B cell (primary cell): ENCODE measurements around the gene ANKRD66. TPM values are rescaled to one million over a fixed set of nuclear protein-coding genes. Genes with fewer than 3 reads are reported as not detected.
"Not testable (repeated sequence)": the region's sequence is repeated elsewhere in the genome, so short reads cannot be mapped to it uniquely, and the experiment has no call there.

Experiments
- ATAC-seq: fragments of 200-7000 bp; cut with Tn5 transposase; one replicate; pipeline ENCODE4 v1.10.0; 2021; ENCODE audit warnings: low read depth, mild to moderate bottlenecking, moderate number of reproducible peaks, moderate library complexity
- CTCF ChIA-PET: fragments of 350-600 bp; sonication (Branson Sonifier 250); formaldehyde crosslinking; loops from one replicate; lab custom pipeline; 2021; ENCODE audit warnings: antibody characterized with exemption, inconsistent platforms; lab: Charles Lee
- POLR2A ChIA-PET: fragments of 350-600 bp; sonication (Branson Sonifier 250); formaldehyde crosslinking; loops from one replicate; lab custom pipeline; 2021; ENCODE audit warnings: antibody characterized with exemption; lab: Charles Lee
- DNase-seq: peaks from one replicate; pipeline ENCODE4 v3.0.0; 2013
- H2AFZ ChIP-seq: 2 replicates; pipeline ENCODE4 v1.6.1; 2012; ENCODE audit warnings: mild to moderate bottlenecking, low read depth, low read length; ENCODE audit not compliant: insufficient read depth, poor library complexity, severe bottlenecking
- H3K27ac ChIP-seq, 2 donors: 1 replicate in 1 of 2; 2 replicates in 1 of 2; pipeline ENCODE4 v1.5.1; 2012 to 2013; ENCODE audit warnings: low read length in 2 of 2, mild to moderate bottlenecking in 2 of 2, moderate library complexity in 1 of 2
- H3K27me3 ChIP-seq, 4 experiments: fragments of 200-600 bp in 1 of 4; sonication (generic) in 1 of 4; replicated peaks in 1 of 4; 1 replicate in 2 of 4; 2 replicates in 2 of 4; pipeline versions ENCODE4 v1.6.1 to v1.7.0; 2013 to 2016; ENCODE audit warnings: low read length in 3 of 4, mild to moderate bottlenecking in 2 of 4, mixed read lengths in 1 of 4, moderate library complexity in 1 of 4; ENCODE audit not compliant: insufficient read depth in 4 of 4, control insufficient read depth in 3 of 4; ENCODE audit errors: control extremely low read depth in 1 of 4
- H3K36me3 ChIP-seq, 2 experiments: replicated peaks in 1 of 2; 1 replicate in 1 of 2; 2 replicates in 1 of 2; pipeline versions ENCODE4 v1.6.1 to v1.7.1; 2013; ENCODE audit warnings: low read length in 1 of 2; ENCODE audit not compliant: insufficient read depth in 2 of 2, control insufficient read depth in 1 of 2; ENCODE audit errors: control extremely low read depth in 1 of 2, extremely low read depth in 1 of 2
- H3K4me1 ChIP-seq, 2 donors: fragments of 200-600 bp in 1 of 2; sonication (generic) in 1 of 2; 1 replicate in 1 of 2; 2 replicates in 1 of 2; pipeline versions ENCODE4 v1.5.1 to v1.6.1; 2013 to 2017; ENCODE audit warnings: low read length in 2 of 2; ENCODE audit not compliant: control insufficient read depth in 2 of 2, insufficient read depth in 2 of 2
- H3K4me2 ChIP-seq: replicated peaks from 2 replicates; pipeline ENCODE3; 2012; ENCODE audit warnings: mild to moderate bottlenecking, low read depth, low read length; ENCODE audit not compliant: poor library complexity, severe bottlenecking
- H3K4me3 ChIP-seq, 5 experiments: fragments of 200-600 bp in 1 of 5; sonication (generic) in 1 of 5; 1 replicate in 3 of 5; 2 replicates in 2 of 5; pipeline versions ENCODE4 v1.5.1 to v1.7.0; 2011 to 2016; ENCODE audit warnings: low read length in 4 of 5, mild to moderate bottlenecking in 4 of 5, low read depth in 2 of 5, control low read depth in 1 of 5, moderate library complexity in 1 of 5; ENCODE audit not compliant: insufficient read depth in 1 of 5; ENCODE audit errors: control extremely low read depth in 1 of 5, extremely low read depth in 1 of 5
- H3K79me2 ChIP-seq: fragments of 200-600 bp; sonication (generic); one replicate; pipeline ENCODE4 v1.6.0; 2016; ENCODE audit warnings: low read length; ENCODE audit not compliant: control insufficient read depth, insufficient read depth
- H3K9ac ChIP-seq: fragments of 200-600 bp; sonication (generic); 2 replicates; pipeline ENCODE4 v1.6.1; 2017; ENCODE audit warnings: mild to moderate bottlenecking, low read length, moderate library complexity
- H3K9me3 ChIP-seq, 3 donors: one replicate each; pipeline versions ENCODE4 v1.6.1 to v1.7.1; 2013; ENCODE audit warnings: low read length in 2 of 3; ENCODE audit not compliant: control insufficient read depth in 2 of 3, insufficient read depth in 1 of 3; ENCODE audit errors: control extremely low read depth in 1 of 3
- H4K20me1 ChIP-seq: 2 replicates; pipeline ENCODE4 v1.6.0; 2012; ENCODE audit warnings: mild to moderate bottlenecking, low read length; ENCODE audit not compliant: insufficient read depth, control insufficient read depth, poor library complexity, severe bottlenecking
- H3K27ac Mint-ChIP-seq: one replicate; pipeline ENCODE4 v1.8.0; 2021; ENCODE audit warnings: mixed read lengths
- H3K27me3 Mint-ChIP-seq: one replicate; pipeline ENCODE4 v1.8.0; 2021; ENCODE audit warnings: mixed read lengths
- H3K4me1 Mint-ChIP-seq: one replicate; pipeline ENCODE4 v1.8.0; 2021; ENCODE audit warnings: mixed read lengths
- H3K4me3 Mint-ChIP-seq: one replicate; pipeline ENCODE4 v1.8.0; 2021; ENCODE audit warnings: mixed read lengths
- H3K9me3 Mint-ChIP-seq: one replicate; pipeline ENCODE4 v1.8.0; 2022; ENCODE audit warnings: mixed read lengths; ENCODE audit not compliant: insufficient read depth
- EZH2 ChIP-seq: IDR thresholded peaks from 2 replicates; pipeline ENCODE4 v1.6.1; 2012; ENCODE audit warnings: borderline replicate concordance, low read depth, mild to moderate bottlenecking, moderate library complexity, low read length; ENCODE audit not compliant: insufficient read depth, poor library complexity, severe bottlenecking
- WGBS: methylation state at CpG from one replicate; pipeline ENCODE4 v1.1.5; 2013; ENCODE audit warnings: missing lambda C conversion rate; ENCODE audit not compliant: insufficient coverage; 5-methylcytosine and 5-hydroxymethylcytosine counted together
- intact Hi-C: fragments of 100-400 bp; cut with micrococcal nuclease; formaldehyde crosslinking; loops from one replicate; pipeline ENCODE4 v1.10.0; 2022
- polyA plus RNA-seq: library from polyadenylated mRNA; depleted of rRNA; stranded (reverse); fragments of >200 nt; gene quantifications from 2 replicates; pipeline ENCODE4 v1.2.3, GENCODE V29; 2012
- total RNA-seq, 2 donors: library from RNA; stranded (reverse); fragments of 120-200 nt in 1 of 2; gene quantifications; 1 replicate in 1 of 2; 2 replicates in 1 of 2; pipeline versions ENCODE4 v1.2.3 to v1.2.4, GENCODE V29; 2013 to 2022
- TF ChIP-seq, protein P1 (sequence below): fragments of 200-600 bp; IDR thresholded peaks from one replicate; pipeline ENCODE4 v1.8.0; 2022; ENCODE audit warnings: antibody characterized with exemption, mild to moderate bottlenecking

Gene ANKRD66
- total and polyA plus RNA-seq, 2 donors (not counting 1 experiment from before 2014, with no cell fraction given) = not detected

DNA sequence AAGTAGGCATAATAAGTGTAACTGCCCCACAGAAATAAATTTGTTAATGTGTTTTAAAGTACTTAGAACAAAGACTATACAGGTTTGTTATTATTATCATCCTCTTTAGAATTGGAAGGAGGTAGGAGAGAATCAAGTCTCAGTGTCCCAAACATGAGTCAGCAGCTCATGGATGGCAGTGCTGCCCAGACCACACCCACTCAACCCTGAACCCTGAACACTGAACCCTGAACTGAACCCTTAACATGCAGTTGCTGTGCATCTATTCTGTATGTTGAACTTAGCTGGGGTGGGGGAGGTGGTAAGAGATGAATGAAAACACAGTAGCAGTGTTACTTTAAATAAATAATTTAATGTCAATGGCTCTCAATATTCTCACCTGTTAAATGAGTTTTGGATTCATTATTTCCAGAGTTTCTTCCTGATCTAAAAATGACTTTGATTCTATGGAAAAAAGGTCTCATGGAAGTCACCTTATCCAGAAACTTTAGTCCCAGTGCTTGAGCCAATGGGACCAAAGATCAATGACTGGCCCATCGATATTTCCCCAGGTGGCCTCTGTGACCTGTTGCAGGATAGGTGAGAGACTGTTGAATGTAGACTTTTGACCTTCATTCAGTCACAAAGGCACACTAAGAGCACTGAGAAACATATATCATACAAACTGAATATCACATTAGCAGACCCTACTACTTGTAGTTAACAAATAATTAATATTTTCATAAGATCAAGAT lies 3.1 kb upstream of the ANKRD66 start:
- intact Hi-C loops = no loop called here
- H3K4me3 ChIP-seq = no peak overlapping the region
- ChIA-PET POLR2A (no interaction called here), CTCF (no interaction called here)
- no peaks in the 10 kb centered on the region for H3K9me3 ChIP-seq
- Mint-ChIP-seq H3K9me3 (no peaks in the 10 kb centered on the region), H3K4me3 (no peak overlapping the region), H3K4me1 (no peaks in the 10 kb centered on the region), H3K27me3 (peaks cover 16% of the 10 kb centered on the region), H3K27ac (no peak overlapping the region)
- no peaks in the 10 kb centered on the region for H3K36me3 ChIP-seq
- no peak for TF ChIP-seq EZH2
- TF ChIP-seq, protein P1, sequence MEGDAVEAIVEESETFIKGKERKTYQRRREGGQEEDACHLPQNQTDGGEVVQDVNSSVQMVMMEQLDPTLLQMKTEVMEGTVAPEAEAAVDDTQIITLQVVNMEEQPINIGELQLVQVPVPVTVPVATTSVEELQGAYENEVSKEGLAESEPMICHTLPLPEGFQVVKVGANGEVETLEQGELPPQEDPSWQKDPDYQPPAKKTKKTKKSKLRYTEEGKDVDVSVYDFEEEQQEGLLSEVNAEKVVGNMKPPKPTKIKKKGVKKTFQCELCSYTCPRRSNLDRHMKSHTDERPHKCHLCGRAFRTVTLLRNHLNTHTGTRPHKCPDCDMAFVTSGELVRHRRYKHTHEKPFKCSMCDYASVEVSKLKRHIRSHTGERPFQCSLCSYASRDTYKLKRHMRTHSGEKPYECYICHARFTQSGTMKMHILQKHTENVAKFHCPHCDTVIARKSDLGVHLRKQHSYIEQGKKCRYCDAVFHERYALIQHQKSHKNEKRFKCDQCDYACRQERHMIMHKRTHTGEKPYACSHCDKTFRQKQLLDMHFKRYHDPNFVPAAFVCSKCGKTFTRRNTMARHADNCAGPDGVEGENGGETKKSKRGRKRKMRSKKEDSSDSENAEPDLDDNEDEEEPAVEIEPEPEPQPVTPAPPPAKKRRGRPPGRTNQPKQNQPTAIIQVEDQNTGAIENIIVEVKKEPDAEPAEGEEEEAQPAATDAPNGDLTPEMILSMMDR = no peak
- no peaks in the 10 kb centered on the region for H3K27me3 ChIP-seq
- WGBS = 100% methylated on average over 1 of the region's 1 CpG
- ATAC-seq (no peak), DNase-seq (no peak)
- H4K20me1 ChIP-seq = no peaks in the 10 kb centered on the region
- H2AFZ ChIP-seq = no peak overlapping the region
- H3K4me2 ChIP-seq = no peak overlapping the region
- no peaks in the 10 kb centered on the region for H3K4me1 ChIP-seq
- H3K9ac ChIP-seq = no peak overlapping the region
- H3K79me2 ChIP-seq = no peaks in the 10 kb centered on the region
- H3K27ac ChIP-seq = no peak overlapping the region

DNA sequence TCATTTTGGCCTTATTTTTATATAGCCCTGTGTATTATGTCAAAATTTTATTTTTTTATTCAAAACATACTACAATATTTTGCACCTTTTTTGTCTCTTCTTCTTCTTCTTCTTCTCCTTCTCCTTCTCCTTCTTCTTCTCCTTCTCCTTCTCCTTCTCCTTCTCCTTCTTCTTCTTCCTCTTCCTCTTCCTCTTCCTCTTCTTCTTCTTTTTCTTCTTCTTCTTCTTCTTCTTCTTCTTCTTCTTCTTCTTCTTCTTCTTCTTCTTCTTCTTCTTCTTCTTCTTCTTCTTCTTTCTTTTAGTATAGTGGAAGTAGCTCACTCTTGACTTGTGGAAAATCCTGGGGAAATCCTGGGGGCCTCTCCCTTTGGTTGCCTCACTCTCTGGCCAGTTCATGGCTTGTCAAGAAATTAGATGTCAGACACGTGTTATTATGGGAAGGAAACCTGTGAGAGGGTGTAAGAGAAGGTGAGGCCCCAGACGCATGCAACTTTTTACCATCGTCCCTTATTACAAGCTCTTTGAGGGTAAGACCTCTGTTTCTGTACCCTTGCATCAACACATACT lies 2.5 kb upstream of the ANKRD66 start:
- H3K9me3 Mint-ChIP-seq, H3K27me3 ChIP-seq, H3K4me1 ChIP-seq, H3K4me3 ChIP-seq, H2AFZ ChIP-seq, DNase-seq, H3K27ac Mint-ChIP-seq, CTCF ChIA-PET, H3K4me3 Mint-ChIP-seq, intact Hi-C loops, POLR2A ChIA-PET, H3K9me3 ChIP-seq, H3K4me1 Mint-ChIP-seq, H3K79me2 ChIP-seq, H3K9ac ChIP-seq, ATAC-seq, H3K36me3 ChIP-seq, H3K4me2 ChIP-seq, H3K27ac ChIP-seq, H4K20me1 ChIP-seq: not testable (repeated sequence)
- no CpG with 5 or more reads among the region's 3 CpGs for WGBS
- H3K27me3 Mint-ChIP-seq = peaks cover 16% of the 10 kb centered on the region
- TF ChIP-seq, protein P1 = peak; percentile 17
